ENCODE measurements around the gene LRP5. TPM values are rescaled to one million over a fixed set of nuclear protein-coding genes. Genes with fewer than 3 reads are reported as not detected.
A peak's percentile ranks its signal among the peaks of the same experiment; 100 is the strongest.
"Not testable (repeated sequence)": the region's sequence is repeated elsewhere in the genome, so short reads cannot be mapped to it uniquely, and the experiment has no call there.

Gene LRP5
- total RNA-seq, 1 donor from 2014 or later, result 15.1 TPM

- no peak for DNase-seq
These were observed 17.1 kb downstream of the LRP5 start for GRCh38 chr11:68329536-68329935.

GRCh38 chr11:68329978-68330699, 17.7 kb downstream of the LRP5 start:
- no peak for DNase-seq

GRCh38 chr11:68330700-68331337, 18.4 kb downstream of the LRP5 start:
- DNase-seq, result no peak

- no peak for DNase-seq
These were observed 19.1 kb downstream of the LRP5 start for GRCh38 chr11:68331338-68331947.

- DNase-seq, result no peak
These were observed 19.8 kb downstream of the LRP5 start for GRCh38 chr11:68332186-68332585.

GRCh38 chr11:68333173-68333572, 20.8 kb downstream of the LRP5 start:
- no peak for DNase-seq

GRCh38 chr11:68334923-68335322, 22.5 kb downstream of the LRP5 start:
- no peak for DNase-seq

GRCh38 chr11:68335683-68336082, 23.3 kb downstream of the LRP5 start:
- DNase-seq, result peak; percentile 38

- DNase-seq, result no peak
These were observed 24.3 kb downstream of the LRP5 start for GRCh38 chr11:68336716-68337115.

GRCh38 chr11:68337399-68337835, 25.0 kb downstream of the LRP5 start:
- DNase-seq, result no peak

GRCh38 chr11:68338051-68338780, 25.8 kb downstream of the LRP5 start:
- no peak for DNase-seq

- DNase-seq, result no peak
These were observed 27.8 kb downstream of the LRP5 start for GRCh38 chr11:68340003-68340767.

GRCh38 chr11:68340784-68341556, 28.6 kb downstream of the LRP5 start:
- no peak for DNase-seq

- no peak for DNase-seq
These were observed 29.4 kb downstream of the LRP5 start for GRCh38 chr11:68341557-68342458.

- DNase-seq, result no peak
These were observed 30.2 kb downstream of the LRP5 start for GRCh38 chr11:68342459-68343158.

GRCh38 chr11:68343761-68344256, 31.4 kb downstream of the LRP5 start:
- DNase-seq, result no peak

- DNase-seq, result not testable (repeated sequence)
These were observed 32.4 kb downstream of the LRP5 start for GRCh38 chr11:68344821-68345220.

GRCh38 chr11:68345776-68346461, 33.5 kb downstream of the LRP5 start:
- DNase-seq, result no peak

GRCh38 chr11:68346462-68346790, 34.0 kb downstream of the LRP5 start:
- DNase-seq, result no peak
